AG20443 (cell line): ENCODE data around the gene C1orf115.
A peak's percentile ranks its signal among the peaks of the same experiment; 100 is the strongest.
"Not testable (repeated sequence)": the region's sequence is repeated elsewhere in the genome, so short reads cannot be mapped to it uniquely, and the experiment has no call there.

Experiments
- DNase-seq: peaks from one replicate; pipeline ENCODE4 v3.0.0; 2012; ENCODE audit warnings: low spot score, mixed read lengths

The C1orf115 gene

DNA sequence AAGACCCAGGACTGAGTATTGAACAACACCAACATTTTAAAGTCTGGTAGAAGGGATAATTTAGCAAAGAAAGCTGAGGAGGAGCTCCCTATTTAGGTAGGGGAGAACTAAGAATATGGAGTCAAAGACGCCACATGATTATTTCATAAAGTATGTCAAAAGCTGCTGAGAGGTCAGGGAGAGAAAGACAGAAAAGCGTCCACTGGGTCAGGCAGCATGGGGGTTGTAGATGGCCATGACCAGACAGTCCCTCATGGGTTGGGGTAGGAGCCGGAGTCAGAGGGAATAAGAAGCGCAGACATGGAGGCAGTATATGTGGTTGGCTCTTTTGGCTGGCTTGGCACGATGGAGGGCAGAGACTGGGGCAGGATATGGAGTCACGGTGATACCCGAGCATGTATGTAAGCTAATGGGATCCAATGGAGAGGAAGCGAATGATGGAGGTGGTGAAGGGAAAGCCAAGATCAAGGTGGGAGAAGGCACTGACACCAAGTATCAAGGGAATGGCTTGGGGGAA, 4.8 kb downstream of the C1orf115 start:
- no peak for DNase-seq

DNA sequence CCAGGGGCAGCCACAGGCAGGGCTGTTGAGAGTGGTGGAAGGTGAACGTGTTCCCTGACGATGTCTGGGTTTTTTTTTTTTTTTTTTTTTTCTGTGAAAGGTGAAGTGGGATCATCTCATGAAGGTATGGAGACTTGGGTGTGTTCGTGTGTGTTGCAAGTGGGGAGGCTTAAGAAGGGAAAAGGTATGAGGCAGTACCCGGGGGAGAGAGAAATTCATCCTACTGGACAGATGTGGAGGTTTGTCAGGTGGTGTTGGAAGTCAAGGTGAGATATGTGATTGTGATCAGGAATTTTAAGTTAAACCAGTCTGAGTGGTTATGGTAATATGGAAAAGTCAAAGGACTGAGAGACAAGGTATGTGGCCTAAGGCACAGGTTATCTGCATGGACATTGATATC, 5.3 kb downstream of the C1orf115 start:
- DNase-seq, result no peak

DNA sequence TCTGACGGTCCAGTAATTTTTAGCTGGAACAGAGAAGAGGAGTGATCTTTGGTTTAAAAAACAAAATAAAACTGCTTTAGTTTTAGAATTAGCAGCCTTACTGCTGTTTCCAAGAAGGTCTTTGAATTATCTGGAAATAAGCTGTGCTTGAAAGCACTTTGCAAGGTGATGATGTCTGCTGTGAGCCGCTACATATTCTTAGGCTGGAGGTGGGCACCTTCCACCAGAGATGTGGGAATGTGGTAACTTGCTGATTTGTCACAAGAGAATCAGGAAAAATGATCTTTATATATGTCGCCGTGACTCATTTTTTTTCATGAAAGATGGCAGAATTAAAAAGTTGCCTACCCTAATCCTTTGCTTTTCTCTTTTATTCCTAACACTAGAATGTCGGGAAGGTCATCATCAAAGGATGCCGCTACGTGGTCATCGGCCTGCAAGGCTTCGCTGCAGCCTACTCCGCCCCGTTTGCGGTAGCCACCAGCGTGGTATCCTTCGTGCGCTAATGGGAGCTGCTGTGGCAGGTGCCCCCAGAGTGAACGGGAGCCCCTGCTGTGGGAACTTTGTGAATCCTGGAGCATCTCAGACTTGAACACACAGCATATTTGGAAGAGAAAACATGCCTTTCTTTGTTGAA, 6.2 kb downstream of the C1orf115 start:
- no peak for DNase-seq

DNA sequence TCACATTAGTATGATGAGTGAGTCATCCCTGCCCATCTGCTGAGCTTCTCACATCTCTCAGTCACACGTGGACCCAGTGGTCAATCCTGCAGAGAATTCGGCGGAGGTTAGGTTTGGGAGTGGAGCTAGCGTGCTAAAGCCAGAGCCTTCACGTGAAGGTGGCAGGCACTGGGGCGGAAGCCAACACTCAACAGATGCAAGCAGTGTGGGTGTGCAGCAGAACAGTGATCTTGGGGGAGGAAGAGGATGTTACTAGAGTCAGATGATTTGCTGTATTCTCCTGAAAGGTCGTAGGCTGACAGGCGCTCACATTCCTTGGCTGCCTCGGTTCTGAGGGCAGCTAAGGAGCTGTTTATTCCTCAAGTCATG, 6.7 kb downstream of the C1orf115 start:
- peak; percentile 37 for DNase-seq

DNA sequence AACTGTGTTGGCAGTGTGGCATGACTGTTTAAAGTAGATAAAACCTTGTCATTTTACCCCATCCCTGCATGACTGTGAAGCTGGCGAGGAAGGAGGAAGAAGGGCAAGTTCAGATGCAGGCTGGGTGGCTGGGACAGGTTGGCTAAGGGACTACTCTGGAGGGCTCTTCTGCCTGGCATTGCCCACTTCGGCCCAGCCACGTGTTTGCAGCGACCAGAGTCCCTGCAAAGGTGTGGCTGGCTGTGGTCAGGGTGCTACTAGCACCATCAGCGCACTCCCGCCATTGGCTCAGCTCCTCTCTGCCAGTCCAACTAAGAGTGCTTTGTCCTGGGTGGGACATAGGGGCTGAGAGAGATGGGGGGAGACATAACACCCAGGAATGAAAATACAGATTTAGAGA, 7.2 kb downstream of the C1orf115 start:
- DNase-seq, result no peak

DNA sequence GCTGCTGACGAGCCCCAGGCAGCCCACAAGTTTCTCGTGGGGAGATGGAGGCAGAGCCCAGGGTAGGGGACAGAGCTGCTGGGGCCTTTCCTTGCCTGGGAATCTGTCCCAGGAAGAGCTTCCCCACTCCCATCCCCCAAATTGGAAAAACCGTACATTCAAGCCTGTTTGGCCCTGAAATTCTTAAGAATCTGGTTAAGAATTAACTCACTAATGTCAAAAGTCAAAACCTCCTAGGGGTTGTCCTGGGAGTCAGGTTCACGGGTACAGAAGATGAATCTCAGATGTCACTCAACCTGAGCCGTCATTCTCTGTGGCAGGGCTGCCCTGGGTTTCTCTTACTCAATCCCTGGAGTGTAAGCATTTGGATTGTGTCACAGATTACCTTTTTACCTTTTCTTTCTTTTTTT, 8.4 kb downstream of the C1orf115 start:
- DNase-seq, result no peak

DNA sequence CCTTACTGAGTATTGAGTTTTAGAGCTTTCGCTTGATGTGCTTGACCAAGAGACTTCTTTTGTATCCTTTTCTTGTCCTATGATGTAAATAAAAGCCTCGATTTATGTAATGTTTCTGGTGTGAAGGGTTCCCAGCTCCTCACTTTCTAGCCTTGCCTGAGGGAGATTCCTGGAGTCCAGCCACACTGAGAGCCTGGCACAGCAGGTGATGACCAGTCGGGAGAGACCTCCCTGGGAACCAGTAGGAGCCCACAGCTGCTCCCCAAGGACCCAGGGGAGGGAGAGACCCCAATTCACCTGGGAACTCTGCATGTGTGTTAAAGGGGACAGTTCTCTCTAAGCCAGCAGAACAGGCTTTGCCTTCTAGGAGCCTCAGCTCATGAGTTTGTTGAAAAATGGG, 8.9 kb downstream of the C1orf115 start:
- DNase-seq, result no peak

DNA sequence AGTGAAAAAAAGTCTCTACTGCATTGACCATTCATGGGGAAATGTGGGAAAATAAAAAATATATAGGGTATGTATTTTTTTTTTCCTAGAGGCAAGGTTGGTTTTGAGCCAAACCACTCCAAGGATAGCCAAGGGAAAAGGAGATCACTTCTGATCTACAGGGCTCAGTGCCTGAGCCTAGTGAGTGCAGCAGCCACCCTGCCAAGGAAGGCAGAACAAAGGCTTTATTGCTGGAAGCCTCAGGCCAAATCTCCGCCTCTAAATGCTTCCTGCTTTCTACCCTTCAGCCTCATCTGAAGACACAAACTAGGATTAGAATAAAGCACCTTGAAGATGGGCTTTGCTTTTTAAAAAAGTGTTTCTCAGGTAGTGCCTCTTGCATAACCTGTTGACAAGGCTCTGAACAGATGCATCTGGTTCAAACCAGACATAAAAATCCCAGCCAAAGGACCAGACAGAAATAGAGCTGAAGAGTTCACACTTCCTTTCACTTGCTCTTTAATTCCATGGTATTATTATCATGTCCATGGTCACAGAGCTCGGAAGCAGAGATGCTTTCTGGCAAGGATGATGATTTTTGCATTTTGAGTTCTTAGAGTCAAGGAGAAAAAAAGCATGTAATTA, 10.5 kb downstream of the C1orf115 start:
- DNase-seq, result no peak

DNA sequence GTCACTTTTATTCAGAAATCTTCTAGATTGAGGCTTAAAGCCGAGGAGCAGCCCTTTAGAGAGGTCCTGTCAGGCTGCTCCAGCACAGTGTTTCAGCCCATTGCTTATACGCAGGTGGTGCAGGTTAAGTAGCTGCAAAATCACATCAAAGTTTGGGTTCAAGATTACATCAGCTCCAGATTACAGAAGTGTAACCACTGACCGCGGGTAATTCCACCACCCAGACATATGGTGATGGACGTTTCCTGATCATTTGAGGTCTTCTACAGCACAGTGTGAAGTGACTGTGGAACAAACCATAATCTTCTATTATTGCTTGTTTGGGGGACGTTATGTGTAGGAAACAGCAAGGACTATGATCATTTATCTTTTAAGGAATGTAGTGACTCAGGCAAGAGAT, 11.8 kb downstream of the C1orf115 start:
- no peak for DNase-seq

DNA sequence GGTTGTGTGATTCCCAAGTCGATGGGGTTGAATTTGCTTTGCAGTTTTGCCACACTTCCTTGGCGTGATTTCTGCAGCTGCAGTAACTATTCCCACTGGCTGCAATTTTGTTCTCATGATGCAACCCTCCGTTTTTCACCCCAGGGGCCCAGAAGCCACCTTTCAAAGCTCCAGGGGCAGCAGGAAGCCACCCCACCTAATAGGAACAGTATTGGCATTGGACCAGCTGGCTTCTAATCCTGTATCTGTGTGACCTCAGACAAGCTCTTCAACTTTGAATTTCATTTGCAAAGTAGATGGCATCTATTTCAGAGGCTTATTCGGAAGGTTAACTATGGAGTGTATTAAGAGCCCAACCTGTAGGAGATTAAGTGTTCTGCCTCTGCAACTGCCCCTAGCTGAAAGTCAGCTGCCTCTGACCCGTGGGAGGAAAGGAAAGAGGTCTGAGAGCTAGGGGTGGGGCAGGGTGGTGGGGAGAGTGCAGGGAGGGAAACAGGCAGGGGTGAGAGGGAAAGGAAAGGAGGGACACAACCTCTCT, 12.6 kb downstream of the C1orf115 start:
- no peak for DNase-seq

DNA sequence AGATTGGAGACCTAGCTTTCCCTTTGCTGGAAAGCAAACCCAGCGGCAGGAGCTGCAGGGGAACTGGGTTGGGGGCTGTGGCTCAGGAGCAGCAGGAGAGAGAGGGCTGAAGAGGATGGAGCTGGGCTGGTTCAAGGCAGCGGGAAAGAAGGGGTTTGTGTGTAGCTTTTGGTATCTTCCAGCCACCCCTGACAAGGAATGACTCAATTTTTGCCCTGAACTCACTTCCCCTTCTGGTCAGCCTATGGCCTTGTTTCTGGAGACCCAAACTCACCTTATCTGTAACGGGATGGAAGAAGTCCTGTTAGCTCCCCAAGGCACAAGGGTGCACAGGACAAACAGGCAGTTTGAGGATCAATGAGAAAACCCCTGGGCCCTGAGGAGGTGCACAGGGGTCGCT, 13.1 kb downstream of the C1orf115 start:
- DNase-seq, result no peak

DNA sequence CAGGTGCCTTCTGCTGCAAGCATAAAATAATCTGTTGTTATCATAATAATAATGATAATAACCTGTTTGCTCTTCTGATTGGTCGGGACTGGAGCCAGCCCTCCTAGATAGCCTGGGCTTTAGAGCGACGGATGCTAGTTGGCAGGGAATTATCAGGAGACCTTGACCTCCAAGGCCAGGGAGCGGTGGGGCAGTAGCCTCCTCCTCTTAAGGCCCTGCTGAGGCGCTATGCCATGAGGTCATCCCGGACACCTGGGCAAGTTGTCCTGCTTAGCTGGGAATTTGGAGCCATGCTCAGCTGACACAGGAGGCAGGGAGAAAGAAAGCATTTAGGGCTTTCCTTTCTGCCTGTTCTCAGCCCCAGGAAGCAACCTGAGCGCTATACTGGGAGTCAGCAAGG, 15.6 kb downstream of the C1orf115 start:
- DNase-seq, result no peak

DNA sequence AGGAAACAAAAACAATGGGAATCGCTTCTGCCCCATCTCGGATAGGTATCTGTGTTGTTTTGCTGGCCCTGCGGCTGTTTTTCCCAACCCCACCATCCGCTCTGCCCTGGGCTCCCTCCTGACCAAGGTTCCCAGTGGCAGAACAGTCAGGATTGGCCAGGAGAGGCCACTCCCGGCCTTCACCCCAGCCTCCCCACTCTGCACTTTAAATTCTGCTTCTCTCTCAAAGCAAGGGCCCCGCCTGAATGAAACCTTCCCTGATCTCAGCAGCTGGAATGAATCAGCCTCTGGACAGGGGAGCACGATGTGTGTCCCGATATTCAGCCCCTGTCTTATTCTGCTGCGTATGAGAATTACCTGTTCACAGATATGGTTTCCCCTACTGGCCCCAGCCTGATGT, 16.3 kb downstream of the C1orf115 start:
- DNase-seq, result no peak

DNA sequence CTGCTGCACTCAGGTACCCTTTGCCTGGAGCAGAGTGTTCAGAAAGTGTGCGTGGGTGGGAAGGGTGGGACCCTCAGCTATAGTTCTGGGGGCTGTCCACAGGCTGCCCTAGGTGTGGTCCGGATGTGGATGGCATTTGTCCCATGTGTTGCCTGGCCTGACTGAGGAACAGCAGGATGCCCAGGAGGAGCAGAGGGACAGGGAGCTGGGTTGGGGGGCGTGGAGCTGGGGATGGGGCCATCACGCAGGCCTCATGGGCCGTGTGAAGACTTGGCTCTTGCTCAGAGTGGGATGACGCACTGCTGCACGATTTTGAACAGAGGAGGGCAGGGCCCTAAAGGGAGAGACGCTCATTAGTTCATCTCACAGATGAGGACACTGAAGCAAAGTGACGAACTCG, 17.0 kb downstream of the C1orf115 start:
- no peak for DNase-seq

DNA sequence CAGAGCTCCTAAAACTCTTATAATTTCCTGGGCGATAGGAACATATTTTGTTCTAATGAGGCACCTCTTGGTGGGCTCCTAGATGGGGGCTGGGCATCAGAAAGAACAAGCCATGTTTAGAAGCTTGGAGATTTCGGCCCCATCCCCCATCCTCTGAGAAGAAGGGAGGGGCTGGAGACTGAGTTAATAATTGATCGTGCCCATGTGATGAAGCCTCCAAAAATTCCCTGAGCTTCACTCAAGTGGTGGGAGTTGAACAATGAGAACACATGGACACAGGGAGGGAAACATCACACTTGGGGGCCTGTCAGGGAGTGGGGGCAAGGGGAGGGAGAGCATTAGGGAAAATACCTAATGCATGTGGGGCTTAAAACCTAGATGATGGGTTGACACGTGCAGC, 18.1 kb downstream of the C1orf115 start:
- DNase-seq, result no peak

DNA sequence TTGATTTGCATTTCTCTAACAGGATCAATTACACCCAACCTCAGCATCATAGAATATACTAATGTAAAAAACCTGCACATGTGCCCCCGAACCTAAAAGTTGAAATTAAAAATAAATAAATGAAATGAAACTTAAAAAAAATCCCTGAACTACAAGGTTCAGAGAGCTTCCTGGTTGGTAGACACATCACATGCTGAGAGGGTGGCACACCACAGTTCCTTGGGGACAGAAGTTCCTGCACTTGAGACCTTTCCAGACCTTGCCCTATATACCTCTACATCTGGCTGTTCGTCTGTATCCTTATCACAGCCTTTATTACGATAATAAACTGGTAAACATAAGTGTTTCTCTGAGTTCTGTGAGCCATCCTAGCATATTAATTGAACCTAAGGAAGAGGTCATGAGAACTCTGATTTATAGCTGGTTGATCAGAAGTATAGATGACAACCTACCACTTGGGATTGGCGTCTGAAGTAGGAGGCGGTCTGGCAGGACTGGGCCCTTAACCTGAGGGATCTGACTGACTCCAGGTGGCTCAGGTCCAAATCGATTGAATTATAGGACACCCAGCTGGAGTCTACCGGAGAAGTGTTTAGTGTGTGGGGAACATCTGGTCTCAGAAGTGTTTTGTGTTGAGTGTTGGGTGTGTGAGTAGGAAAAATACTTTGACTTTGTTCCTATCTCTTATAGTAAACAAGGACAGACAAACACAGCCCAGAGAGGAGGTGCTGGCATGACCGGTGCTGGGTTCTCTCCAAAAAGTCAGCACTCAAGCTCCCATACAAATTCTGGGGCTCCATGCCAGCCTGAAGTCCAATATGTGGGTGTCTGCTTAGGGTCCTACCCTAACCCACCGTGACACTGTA, 19.0 kb downstream of the C1orf115 start:
- no peak for DNase-seq

DNA sequence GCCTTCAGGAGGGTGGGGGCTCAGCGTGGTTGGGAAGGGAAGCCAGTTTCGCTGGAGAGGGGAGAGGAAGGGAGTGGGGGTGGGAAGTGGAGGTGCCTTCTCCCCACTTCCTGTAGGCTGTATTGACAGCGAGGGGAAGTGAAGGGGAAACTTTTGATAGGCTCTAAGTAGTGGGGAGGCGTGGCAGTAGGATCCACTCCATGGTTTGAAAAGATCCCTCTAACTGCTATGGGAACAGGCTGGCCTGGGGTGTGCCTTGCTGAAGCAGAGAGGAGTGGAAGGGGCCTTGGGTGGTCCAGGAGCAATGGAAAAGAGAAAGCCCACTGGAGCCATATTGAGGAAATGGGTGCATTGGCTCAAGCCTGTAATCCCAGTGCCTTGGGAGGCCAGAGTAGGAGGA, 20.2 kb downstream of the C1orf115 start:
- no peak for DNase-seq

DNA sequence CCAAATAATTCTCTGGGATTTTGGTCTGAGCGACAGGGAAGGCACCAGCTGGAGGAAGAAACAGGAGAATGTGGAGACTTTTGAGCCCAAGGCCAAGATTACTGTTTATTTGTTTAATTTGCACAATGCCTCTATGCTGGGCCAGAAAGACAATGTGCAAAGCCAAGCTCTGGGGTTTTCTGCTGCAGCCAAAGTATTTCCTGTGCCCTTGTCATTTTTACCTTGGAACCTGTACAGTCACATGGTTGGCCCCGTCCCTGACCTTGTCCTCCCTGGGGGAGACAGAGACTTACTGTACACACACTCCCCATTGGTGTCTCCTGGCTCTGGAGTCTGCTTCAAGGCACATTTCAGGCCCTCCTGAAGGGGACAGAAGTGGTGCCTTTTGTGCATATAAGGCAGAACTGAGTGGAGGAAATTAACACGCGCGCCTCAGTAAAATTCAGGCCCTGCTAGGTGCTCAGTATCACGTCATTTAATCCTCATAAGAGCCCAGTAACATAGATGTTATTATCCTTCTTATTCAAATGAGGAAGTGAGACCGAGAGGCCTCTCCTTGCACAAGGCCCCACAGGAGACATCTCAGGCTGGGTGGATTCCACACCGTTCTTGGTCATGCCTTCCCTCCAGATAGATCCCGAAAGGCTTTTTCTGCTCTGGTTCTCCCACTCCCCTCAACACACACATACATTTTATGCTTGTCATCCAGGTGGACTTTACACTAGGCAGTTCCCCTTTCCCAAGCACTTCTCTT, 21.1 kb downstream of the C1orf115 start:
- DNase-seq, result no peak

DNA sequence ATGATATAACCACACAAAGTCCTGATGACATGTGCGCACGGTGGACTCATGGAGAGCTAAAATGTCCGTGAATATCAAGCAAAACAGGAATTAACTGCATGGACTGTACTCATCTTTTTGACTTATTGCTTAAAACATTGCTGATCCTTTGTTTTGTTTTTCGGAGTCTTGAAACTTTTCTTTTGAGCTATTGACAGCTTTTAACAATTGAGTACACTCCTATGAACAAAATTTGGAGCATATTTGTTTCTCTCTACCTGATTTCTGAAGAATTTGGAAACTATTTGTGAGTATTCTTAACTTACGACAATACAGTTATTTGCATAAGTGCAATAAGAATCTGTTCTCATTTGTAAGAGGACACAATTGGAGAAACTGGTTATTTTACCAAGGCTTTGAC, 25.8 kb downstream of the C1orf115 start:
- DNase-seq, result not testable (repeated sequence)

DNA sequence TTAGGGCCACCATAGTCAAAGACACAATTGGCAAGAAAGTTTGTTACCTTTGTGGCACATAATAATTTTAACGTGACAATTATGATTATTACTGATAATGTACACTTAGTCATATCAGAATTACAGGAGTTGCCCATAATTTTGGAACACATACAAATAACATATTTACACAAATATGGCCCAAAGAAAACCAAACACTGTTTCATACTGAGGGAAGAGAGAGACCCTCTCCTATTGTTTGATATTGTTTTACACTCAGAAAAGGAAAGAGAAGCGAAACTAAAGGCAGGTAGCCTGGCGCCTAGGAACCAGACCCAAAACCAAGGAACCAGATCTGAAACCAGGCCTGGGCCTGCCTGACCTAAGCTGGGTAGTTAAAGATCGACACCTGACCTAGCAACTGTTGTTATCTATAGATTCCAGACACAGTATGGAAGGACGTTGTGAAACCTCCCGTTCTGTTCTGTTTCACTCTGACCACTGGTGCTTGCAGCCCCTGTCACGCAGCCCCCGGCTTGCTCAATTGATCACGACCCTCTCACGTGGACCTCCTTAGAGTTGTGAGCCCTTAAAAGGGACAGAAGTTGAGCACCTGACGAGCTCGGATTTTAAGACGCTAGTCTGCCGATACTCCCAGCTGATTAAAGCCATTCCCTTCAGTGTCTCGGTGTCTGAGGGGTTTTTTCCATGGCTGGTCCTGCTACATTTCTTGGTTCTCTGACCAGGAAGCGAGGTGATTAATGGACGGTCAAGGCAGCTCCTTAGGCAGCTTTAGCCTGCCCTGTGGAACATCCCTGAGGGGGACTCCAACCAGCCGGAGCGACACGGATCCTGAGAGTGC, 27.9 kb downstream of the C1orf115 start:
- DNase-seq, result no peak

DNA sequence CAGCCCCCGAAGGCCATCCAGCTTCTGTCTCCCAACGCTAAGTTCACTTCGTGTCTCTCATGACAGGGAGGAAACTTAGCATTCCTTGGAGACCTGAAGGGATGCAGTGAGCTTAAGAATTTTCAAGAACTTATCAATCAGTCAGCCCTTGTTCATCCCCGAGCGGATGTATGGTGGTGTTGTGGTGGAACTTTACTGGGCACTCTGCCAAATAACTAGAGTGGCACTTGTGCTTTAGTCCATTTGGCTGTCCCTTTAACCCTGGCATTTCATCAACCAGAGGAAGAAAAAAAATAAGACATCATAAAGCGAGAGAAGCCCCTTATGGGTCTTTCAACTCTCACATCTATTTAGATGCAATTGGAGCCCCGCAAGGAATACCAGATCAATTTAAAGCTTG, 31.1 kb downstream of the C1orf115 start:
- not testable (repeated sequence) for DNase-seq
